SK-MEL-5 (cell line): ENCODE data around the gene ATP8B3. TPM values are rescaled to one million over a fixed set of nuclear protein-coding genes. Genes with fewer than 3 reads are reported as not detected.

Source experiments
- DNase-seq: peaks from one replicate; pipeline ENCODE4 v3.0.0-alpha.2; 2016; ENCODE audit warnings: low read depth, low spot score
- in situ Hi-C: cut with HindIII; loops from 2 replicates; pipeline ENCODE4 v1.10.0; 2016; ENCODE audit warnings: low sequenced_read_pairs, high pct_unique_total_duplicates, low pct_unique_long_range_greater_than_20kb
- total RNA-seq: library from RNA; depleted of rRNA; stranded (reverse); fragments of >200 nt; shearing (Covaris generic); gene quantifications from 2 replicates; pipeline ENCODE4 v1.2.3, GENCODE V29; 2014

Gene ATP8B3
- total RNA-seq, 1 experiment from 2014 or later, result 2.0 TPM

DNA sequence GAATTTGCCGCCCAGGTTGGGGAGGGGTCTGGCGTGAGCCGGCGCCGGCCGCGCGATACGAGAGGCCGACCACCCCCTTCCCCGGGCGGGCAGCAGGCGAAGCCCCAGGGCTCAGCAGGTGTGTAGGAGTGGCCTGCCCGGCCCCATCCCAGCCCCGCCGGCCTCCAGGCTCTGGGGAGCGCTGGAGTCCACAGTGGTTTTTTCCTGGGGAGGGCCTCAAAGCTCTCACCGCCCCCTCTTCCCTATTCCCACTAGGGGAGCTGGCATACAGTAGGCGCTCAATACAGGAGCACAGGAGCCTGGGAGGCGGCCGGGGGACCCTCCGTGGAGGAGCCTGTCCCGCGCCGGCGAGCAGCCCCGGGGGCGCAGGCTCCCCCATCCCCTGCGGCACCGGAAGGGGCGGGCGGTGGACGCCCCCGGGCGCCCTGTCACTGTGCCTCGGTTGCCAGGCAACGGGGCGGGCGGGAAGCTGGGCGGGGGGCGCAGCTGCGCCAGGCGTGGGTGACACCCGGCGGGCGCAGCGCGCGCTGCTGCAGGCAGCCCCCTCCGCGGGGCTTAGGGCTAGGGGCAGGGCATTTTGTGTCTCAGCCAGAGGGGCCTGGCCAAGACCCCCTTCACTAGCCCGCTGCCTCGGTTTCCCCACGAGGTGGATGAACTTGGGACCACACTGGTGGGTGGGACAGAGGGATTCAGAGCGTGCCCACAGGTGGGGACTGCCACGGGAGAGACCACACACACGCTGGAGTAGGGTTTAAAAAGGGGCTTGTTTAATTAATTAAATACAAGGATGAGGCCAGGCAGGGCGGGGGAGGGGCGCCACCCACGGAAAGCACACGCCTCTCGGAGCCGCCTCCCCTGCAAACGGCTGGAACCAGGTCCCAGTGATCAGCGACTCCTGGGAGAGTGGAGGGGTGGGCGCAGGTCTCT is 39.8 kb upstream of the ATP8B3 start:
- DNase-seq, result no peak
- in situ Hi-C loops, result no loop called here

GRCh38 chr19:1850809-1851653 is 39.0 kb upstream of the ATP8B3 start:
- in situ Hi-C loops, result no loop called here

DNA sequence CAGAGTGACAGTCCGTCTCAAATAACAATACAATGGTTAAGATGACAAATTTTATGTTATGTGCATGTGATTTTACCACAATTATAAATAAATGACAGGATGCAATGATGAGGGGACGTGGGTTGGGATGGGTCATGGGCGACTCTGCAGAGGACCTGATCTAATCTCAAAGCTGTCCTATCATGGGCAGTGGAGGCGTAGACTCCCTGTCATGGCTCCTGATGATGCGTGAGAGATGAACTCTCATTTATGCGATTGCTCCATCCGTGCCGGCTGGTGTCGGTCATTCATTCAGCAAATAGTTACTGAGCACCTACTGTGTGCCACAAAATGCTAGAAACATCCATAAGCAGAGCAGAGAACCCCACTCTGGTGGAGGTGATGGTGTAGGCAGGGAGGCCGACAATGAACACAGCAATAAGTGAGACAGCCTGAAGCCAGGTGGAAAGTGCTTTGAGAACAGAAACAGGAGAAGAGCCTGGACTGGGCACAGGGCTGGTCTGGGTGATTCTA is 37.9 kb upstream of the ATP8B3 start:
- no peak for DNase-seq
- in situ Hi-C loops, result no loop called here

More at GRCh38 chr19:1850809-1851653, 39.0 kb upstream of the ATP8B3 start:
- no peak for DNase-seq

GRCh38 chr19:1849132-1849474 is 37.0 kb upstream of the ATP8B3 start:
- DNase-seq, result no peak
- in situ Hi-C loops, result no loop called here

DNA sequence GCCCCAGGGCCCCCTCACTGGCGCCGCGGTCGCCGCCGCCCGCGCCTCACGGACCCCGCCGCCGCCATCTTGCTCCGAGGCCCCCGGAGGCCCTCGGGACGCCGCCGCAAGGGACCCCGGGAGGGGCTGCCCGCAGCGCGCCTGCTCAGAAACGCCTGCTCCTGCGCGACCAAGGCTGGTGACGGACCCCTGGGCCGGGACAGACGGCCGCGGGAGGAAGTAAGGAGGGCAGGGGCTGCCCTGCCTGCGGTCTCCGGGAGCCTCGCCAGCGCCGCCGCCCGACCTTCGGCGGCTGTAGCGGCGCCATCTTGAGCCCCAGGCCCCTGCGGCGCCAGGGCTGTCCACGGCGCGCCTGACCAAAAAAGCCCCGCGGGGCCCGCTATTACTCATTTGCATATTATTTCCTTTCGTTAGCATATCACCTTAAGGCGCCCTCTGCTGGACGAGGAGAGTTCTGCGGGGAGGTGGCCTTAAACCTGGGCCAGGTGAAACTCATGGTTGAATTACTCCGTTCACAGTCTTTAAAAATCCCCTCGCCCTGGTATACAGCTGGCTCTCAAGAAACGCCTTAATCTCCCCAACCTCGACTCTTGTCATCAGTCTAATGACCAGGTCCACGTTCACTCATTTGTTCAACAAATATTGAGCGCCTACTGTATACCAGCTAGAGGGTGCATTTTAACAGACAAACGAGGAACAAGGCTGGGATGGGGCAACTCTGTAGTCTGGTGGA is 36.5 kb upstream of the ATP8B3 start, which contains the start of gene REXO1:
Gene REXO1, minus strand, starts transcription at position 85 of the 733 bp plus-strand sequence. CDS start 125 bp downstream, outside the sequence.
- peak; percentile 90 for DNase-seq
- in situ Hi-C loops, result no loop called here

GRCh38 chr19:1847684-1848398 is 35.8 kb upstream of the ATP8B3 start:
- DNase-seq, result no peak
- in situ Hi-C loops, result no loop called here

GRCh38 chr19:1847348-1847683 is 35.2 kb upstream of the ATP8B3 start:
- DNase-seq, result no peak
- in situ Hi-C loops, result no loop called here

- no peak for DNase-seq
- in situ Hi-C loops, result no loop called here
These were observed 34.6 kb upstream of the ATP8B3 start for GRCh38 chr19:1846517-1847204.

- in situ Hi-C loops, result no loop called here
- DNase-seq, result no peak
These were observed 33.6 kb upstream of the ATP8B3 start for GRCh38 chr19:1845642-1846041.

- in situ Hi-C loops, result no loop called here
- no peak for DNase-seq
These were observed 33.0 kb upstream of the ATP8B3 start for GRCh38 chr19:1845125-1845515.

DNA sequence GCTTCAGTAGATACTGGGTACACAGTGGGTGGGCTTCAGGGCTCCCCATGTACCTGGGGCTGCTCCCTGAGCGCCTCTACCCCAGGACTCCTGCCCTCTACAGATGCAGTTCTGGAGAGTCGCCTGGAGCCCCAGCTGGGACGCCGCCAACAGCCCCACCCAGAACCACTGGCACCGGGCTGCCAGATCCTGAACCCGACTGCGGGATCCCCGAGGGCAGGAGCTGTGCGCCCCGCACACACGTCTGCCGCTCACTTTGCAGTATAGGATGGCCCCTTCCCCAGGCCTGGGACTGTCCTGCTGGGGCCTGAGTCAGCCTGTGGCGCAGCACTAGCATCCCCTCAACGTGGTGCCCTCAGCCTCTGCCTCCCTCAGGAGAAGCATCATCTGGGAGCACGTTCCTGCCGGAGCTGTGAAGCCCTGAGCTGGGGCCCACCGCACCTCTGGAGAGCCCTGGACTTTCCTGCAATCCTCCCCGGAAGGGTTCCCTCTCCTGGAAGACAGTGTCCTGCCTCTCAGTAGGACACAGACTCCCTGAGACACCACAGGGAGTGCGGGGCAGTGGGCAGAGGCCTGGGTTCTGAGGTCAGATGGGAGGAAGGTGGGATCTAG is 32.5 kb upstream of the ATP8B3 start:
- no peak for DNase-seq
- in situ Hi-C loops, result no loop called here

DNA sequence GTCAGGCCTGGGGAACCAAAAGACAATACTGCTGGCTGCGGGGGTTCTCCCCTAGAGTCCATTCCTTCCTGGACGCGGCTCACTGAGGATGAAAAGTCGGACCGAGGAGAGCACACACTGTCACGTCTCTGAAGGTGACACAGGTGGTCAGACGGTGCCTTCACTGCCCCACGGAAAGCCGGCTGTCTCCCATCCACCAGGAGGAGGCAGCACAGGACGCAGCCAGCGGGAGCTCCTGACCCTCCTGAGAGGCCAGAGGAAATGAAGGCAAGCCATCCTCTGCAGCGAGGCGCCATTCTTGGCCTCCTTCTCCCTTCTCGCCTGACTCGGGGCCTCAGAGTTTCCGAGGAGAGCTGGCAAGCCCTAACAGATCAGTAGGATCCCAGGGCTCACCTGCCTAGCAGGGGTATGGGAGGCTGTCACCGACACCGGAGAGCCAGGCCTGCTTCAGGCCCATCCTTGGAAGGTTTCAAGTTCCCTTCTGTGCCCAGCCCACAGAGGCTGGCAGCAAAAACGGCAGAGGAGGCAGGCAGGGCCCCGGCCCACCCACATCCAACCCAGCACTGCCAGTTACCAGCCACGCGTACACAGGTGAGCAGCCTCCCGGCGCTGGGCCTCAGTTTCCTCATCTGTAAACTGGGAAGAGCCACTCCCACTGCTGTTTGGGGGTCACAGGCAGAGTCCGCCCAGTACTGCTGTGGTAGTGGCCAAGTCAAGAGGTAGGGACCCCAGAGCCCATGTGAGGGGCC is 31.7 kb upstream of the ATP8B3 start:
- in situ Hi-C loops, result no loop called here
- DNase-seq, result no peak

DNA sequence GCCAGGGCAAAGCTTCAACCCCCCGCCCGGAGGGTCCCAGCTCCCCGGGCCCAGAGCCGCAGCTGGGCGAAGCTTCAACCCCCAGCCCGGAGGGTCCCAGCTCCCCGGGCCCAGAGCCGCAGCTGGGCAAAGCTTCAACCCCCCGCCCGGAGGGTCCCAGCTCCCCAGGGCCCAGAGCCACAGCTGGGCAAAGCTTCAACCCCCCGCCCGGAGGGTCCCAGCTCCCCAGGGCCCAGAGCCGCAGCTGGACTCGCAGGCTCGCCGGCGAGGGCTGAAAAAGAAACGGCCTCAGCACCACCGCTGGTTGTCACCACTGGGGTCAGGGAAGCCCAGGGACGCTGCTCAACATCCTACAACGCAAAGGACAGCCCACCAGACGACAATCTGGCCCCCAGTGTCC is 31.0 kb upstream of the ATP8B3 start:
- DNase-seq, result no peak
- in situ Hi-C loops, result no loop called here

- in situ Hi-C loops, result no loop called here
- DNase-seq, result no peak
These were observed 29.3 kb upstream of the ATP8B3 start for GRCh38 chr19:1841209-1841924.

GRCh38 chr19:1840541-1841115 is 28.6 kb upstream of the ATP8B3 start:
- DNase-seq, result no peak
- in situ Hi-C loops, result no loop called here
